ENCODE data around the gene SPATA20. TPM values are rescaled to one million over a fixed set of nuclear protein-coding genes. Genes with fewer than 3 reads are reported as not detected.

The SPATA20 gene
- total and polyA plus RNA-seq, 2 donors (not counting 3 experiments of a cell fraction or from before 2014, with no cell fraction given), result 42.3 to 51.5 TPM

- CTCF ChIA-PET, result no interaction called here
- TF ChIP-seq MAX (IDR thresholded peaks at IDR 0.05; ENCODE audit: insufficient read depth, insufficient read length) (no peak), GATA2 (IDR thresholded peaks at IDR 0.05; ENCODE audit: insufficient read depth, insufficient read length, low read depth, low read length) (no peak), JUN (IDR thresholded peaks at IDR 0.05; ENCODE audit: borderline replicate concordance, insufficient read depth, insufficient read length, low read depth) (no peak)
- FAIRE-seq (no peak), DNase-seq (ENCODE audit: low read depth, low spot score) (no peak)
- no peak overlapping the region for H3K9ac ChIP-seq (replicated peaks; ENCODE audit: extremely low read depth, insufficient read depth, low read length)
- H4K20me1 ChIP-seq (replicated peaks; ENCODE audit: control insufficient read depth, extremely low read depth, insufficient read depth, low read length), result no peaks in the 10 kb centered on the region
- BruUV-seq (replicated peaks), result no TSS peak
- no peak overlapping the region for H3K4me3 ChIP-seq (replicated peaks in 1 of 3; ENCODE audit: insufficient read depth in 1 of 3, low read depth in 1 of 3, low read length in 3 of 3)
- no peak overlapping the region for H3K27ac ChIP-seq (ENCODE audit: insufficient read depth, low read depth, low read length)
- no peaks in the 10 kb centered on the region for H3K9me3 ChIP-seq (replicated peaks; ENCODE audit: control insufficient read depth, insufficient read depth, low read length)
- H2AFZ ChIP-seq (ENCODE audit: low read depth, low read length), result no peak overlapping the region
- POLR2A ChIA-PET, result no interaction called here
- no peaks in the 10 kb centered on the region for H3K9me1 ChIP-seq (replicated peaks; ENCODE audit: control insufficient read depth, extremely low read depth, insufficient read depth, low read length)
- intact Hi-C loops (cut with micrococcal nuclease), result no loop called here
- no peaks in the 10 kb centered on the region for H3K4me1 ChIP-seq (ENCODE audit: control insufficient read depth, extremely low read depth, insufficient read depth, low read length)
- H3K27me3 ChIP-seq (ENCODE audit: control insufficient read depth in 2 of 2, insufficient read depth in 2 of 2, low read length in 2 of 2), result peaks cover 0 to 2% of the 10 kb centered on the region in 2 experiments
- no peak overlapping the region for H3K4me2 ChIP-seq (ENCODE audit: insufficient read depth, low read length)
- no peaks in the 10 kb centered on the region for H3K79me2 ChIP-seq (ENCODE audit: control insufficient read depth, insufficient read depth, low read length)
- H3K36me3 ChIP-seq (ENCODE audit: control insufficient read depth in 2 of 2, extremely low read depth in 1 of 2, insufficient read depth in 2 of 2, low read length in 2 of 2), result no peaks in the 10 kb centered on the region
- dilution Hi-C loops (cut with MboI; ENCODE audit: extremely low pct_ligation_motif_present, low sequenced_read_pairs), result no loop called here
These were observed 47.7 kb upstream of the SPATA20 start for GRCh38 chr17:50499270-50499669.

GRCh38 chr17:50499721-50500120, 47.3 kb upstream of the SPATA20 start:
- CTCF ChIA-PET, result interaction anchor here (2.3 kb wide), 1 partner anchor 138 kb away, joined by 10 read pairs; no protein-coding TSS in a partner anchor
- H2AFZ ChIP-seq (ENCODE audit: low read depth, low read length), result no peak overlapping the region
- no peaks in the 10 kb centered on the region for H3K9me1 ChIP-seq (replicated peaks; ENCODE audit: control insufficient read depth, extremely low read depth, insufficient read depth, low read length)
- DNase-seq (ENCODE audit: low read depth, low spot score), result no peak
- POLR2A ChIA-PET, result no interaction called here
- no peaks in the 10 kb centered on the region for H3K9me3 ChIP-seq (replicated peaks; ENCODE audit: control insufficient read depth, insufficient read depth, low read length)
- no peaks in the 10 kb centered on the region for H3K79me2 ChIP-seq (ENCODE audit: control insufficient read depth, insufficient read depth, low read length)
- no peak overlapping the region for H3K27ac ChIP-seq (ENCODE audit: insufficient read depth, low read depth, low read length)
- dilution Hi-C loops (cut with MboI; ENCODE audit: extremely low pct_ligation_motif_present, low sequenced_read_pairs) (no loop called here), intact Hi-C loops (cut with micrococcal nuclease) (no loop called here)
- H3K4me3 ChIP-seq (replicated peaks in 1 of 3; ENCODE audit: insufficient read depth in 1 of 3, low read depth in 1 of 3, low read length in 3 of 3), result no peak overlapping the region
- H3K27me3 ChIP-seq (ENCODE audit: control insufficient read depth in 2 of 2, insufficient read depth in 2 of 2, low read length in 2 of 2), result peaks cover 0 to 4% of the 10 kb centered on the region in 2 experiments
- no TSS peak for BruUV-seq (replicated peaks)
- TF ChIP-seq POLR2A (IDR thresholded peaks at IDR 0.05; ENCODE audit: low read depth, low read length) (no peak), CTCF (IDR thresholded peaks at IDR 0.05; ENCODE audit: extremely low read depth in 1 of 2, insufficient read depth in 1 of 2, low read depth in 1 of 2, low read length in 2 of 2) (no peak), GATA2 (IDR thresholded peaks at IDR 0.05; ENCODE audit: insufficient read depth, insufficient read length, low read depth, low read length) (no peak), POLR2AphosphoS5 (IDR thresholded peaks at IDR 0.05; ENCODE audit: insufficient read depth, low read depth, low read length) (no peak), MYC (IDR thresholded peaks at IDR 0.05; ENCODE audit: low read depth, low read length) (no peak), EZH2 (IDR thresholded peaks at IDR 0.05; ENCODE audit: borderline replicate concordance, low read depth, low read length, severe bottlenecking) (no peak), FOS (IDR thresholded peaks at IDR 0.05; ENCODE audit: borderline replicate concordance, insufficient read depth, low read length) (no peak), JUN (IDR thresholded peaks at IDR 0.05; ENCODE audit: borderline replicate concordance, insufficient read depth, insufficient read length, low read depth) (no peak), MAX (IDR thresholded peaks at IDR 0.05; ENCODE audit: insufficient read depth, insufficient read length) (no peak)
- FAIRE-seq, result no peak
- H3K36me3 ChIP-seq (ENCODE audit: control insufficient read depth in 2 of 2, extremely low read depth in 1 of 2, insufficient read depth in 2 of 2, low read length in 2 of 2), result no peaks in the 10 kb centered on the region
- no peak overlapping the region for H3K9ac ChIP-seq (replicated peaks; ENCODE audit: extremely low read depth, insufficient read depth, low read length)
- no peaks in the 10 kb centered on the region for H3K4me1 ChIP-seq (ENCODE audit: control insufficient read depth, extremely low read depth, insufficient read depth, low read length)
- no peaks in the 10 kb centered on the region for H4K20me1 ChIP-seq (replicated peaks; ENCODE audit: control insufficient read depth, extremely low read depth, insufficient read depth, low read length)
- no peak overlapping the region for H3K4me2 ChIP-seq (ENCODE audit: insufficient read depth, low read length)

Data from endothelial cell of umbilical vein (primary cell).